Retinal pigment epithelial cell (primary cell): ENCODE results near the gene NR5A2.

Experiments used
- DNase-seq: peaks from one replicate; pipeline ENCODE4 v3.0.0-alpha.2; 2010; ENCODE audit warnings: low read depth
- H3K4me3 ChIP-seq: 2 replicates; pipeline ENCODE4 v1.5.1; 2011; ENCODE audit warnings: mild to moderate bottlenecking, low read length, control low read depth, moderate library complexity
- TF ChIP-seq, protein P1 (sequence below): conservative IDR thresholded peaks from 2 replicates; pipeline ENCODE4 v1.5.1; 2011; ENCODE audit warnings: low read depth, low read length, control low read depth, inconsistent platforms

The NR5A2 gene

DNA sequence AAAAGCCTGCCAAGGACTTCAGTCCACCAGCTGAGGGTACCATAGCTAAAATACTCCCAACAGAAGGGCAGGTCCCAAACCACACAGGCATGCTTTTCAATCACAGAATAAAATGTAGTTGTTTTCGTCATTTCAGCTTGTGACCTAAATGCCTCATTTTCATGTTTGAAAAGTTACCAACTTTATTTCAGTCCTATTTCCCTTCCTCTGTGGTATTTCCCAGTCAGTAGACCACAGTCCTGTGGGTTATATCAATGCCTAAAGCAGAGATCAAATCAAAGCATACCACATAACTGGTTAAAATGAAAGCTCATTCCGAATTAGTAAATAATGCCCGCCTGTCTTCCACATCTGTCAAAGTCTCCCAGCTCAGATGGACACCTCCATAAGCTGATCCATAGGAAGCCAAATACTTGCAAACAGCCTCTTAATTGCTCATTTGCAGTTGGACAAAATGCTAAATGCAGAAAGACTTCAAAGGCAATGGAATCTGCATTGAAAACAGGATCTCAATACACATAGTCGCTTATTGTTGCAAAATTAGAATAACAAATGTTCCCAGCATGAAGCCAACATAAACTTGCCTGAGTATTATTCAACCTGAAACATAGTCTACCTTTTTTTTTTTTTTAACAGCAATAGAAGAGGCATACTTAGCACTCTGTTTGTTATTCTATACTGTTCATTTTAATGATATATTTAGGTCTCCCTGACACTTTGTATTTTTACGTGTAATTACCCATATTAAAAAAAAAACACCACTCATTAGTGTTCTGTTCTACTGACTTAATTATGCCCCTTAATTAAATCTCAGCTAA, 53.9 kb downstream of the NR5A2 start:
- TF ChIP-seq, protein P1, sequence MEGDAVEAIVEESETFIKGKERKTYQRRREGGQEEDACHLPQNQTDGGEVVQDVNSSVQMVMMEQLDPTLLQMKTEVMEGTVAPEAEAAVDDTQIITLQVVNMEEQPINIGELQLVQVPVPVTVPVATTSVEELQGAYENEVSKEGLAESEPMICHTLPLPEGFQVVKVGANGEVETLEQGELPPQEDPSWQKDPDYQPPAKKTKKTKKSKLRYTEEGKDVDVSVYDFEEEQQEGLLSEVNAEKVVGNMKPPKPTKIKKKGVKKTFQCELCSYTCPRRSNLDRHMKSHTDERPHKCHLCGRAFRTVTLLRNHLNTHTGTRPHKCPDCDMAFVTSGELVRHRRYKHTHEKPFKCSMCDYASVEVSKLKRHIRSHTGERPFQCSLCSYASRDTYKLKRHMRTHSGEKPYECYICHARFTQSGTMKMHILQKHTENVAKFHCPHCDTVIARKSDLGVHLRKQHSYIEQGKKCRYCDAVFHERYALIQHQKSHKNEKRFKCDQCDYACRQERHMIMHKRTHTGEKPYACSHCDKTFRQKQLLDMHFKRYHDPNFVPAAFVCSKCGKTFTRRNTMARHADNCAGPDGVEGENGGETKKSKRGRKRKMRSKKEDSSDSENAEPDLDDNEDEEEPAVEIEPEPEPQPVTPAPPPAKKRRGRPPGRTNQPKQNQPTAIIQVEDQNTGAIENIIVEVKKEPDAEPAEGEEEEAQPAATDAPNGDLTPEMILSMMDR = no peak
- no peak for DNase-seq
- H3K4me3 ChIP-seq = no peak overlapping the region

DNA sequence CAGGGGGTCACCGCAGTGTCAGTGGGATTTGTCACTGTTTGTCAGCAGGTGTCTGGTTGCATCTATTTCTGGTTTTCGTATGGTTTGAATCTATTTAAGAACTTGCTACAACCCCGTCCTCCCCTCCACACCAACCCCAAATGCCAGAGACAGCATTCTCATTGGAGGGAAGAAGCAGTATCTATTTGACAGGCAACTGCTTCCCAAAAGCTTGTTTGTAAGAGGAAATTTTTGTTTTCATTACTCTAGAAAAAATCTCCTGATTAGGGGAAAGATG, 54.4 kb downstream of the NR5A2 start:
- TF ChIP-seq, protein P1 = no peak
- no peak for DNase-seq
- no peak overlapping the region for H3K4me3 ChIP-seq

DNA sequence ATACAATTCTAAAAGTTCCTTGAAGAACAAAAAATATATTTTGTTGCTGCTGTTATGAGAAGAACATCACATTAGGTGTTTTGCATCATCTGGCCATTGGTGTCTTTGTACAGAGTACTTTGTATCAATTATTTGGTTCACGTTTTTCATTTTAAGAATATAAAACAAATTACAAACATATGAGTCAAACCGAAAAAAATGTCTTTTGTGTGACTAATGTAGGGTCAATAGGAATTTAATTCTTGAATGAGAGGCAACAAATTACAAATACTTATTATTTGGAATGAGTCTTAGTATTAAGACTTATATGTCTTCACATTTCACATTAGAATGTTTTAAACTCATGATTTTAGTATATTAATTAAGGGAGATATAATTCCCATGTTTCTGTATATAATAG, 54.8 kb downstream of the NR5A2 start:
- no peak for DNase-seq
- TF ChIP-seq, protein P1 = no peak
- H3K4me3 ChIP-seq = no peak overlapping the region

DNA sequence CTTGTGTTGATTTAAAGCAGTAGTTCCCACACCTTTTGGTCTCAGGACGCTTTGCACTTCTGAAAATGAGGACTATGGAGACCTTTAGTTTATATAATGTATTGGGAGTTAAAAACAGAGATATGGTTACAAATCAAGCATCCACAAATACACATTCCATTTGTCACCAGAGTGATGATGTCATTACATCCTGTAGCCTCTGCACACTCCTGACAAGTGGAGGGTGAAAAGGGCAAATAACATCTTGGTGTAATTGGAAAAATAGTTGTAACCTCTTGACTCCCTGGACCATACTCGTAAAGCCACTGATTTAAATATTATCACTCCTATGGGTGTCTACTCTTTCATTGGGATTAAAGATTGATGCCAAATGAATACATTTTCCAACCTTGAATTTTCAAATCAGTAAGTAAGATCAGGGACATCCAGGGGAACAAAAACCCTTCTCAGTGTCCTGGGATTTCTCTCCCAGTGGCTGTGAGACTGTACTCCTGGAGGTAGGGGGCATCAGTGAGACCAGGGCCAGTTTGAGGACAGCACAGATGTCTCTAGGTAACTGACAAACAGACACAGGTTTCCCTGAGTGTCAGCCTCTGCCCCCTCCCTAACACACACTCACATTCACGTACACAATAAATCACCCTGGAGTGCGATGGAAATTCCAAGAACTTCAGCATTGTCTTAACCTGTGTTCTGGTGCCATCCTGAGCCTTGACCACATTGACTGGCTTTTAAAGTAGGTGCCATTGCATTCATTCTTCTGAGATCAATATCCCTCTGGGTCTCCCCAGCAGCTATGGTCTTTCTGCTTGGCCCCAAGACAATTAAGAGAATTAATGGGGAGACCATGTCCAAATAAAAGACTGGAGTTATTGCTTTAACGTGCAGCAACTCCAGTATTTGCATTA, 63.0 kb downstream of the NR5A2 start:
- no peak overlapping the region for H3K4me3 ChIP-seq
- TF ChIP-seq, protein P1 = peak; percentile 40
- DNase-seq = peak; percentile 4

DNA sequence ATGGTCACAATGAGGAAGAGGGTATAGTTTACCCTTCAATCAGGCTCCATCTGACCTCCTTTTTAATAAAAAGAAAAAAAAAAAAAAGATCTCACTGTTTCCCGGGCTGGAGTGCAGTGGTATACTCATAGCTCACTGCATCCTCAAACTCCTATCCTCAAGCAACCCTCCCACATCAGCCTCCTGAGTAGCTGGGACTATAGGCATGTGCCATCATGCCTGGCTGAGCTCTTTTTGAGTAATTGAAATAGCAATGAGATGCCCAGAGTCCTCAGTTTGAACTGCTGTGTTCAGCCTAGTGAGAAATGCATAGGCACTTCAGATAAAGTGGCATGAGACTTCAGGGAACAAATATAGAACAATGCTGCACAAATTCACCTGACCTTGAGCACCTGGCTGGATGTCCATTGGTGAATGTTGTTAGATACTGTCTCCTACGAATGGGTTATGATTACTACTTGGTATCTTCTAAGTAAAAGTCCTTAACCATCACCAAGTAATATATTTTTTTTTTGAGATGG, 67.6 kb downstream of the NR5A2 start:
- no peak overlapping the region for H3K4me3 ChIP-seq
- TF ChIP-seq, protein P1 = no peak
- DNase-seq = no peak

DNA sequence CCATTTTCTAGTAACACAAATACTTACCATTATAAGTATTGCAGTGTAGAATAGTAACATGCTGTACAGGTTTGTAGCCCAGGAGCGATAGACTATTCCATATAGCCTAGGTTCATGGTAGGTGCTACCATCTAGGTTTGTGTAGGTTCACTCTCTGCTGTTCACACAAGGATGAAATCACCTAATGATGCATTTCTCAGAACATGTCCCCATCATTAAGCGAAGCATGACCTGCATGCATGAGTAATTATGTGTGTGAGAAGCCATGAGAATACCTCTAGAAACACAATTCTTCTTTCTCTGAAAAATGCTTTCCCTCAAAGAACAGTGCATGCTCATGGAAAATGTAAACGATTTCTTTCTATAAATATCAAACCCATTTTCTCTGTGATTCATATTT, 69.3 kb downstream of the NR5A2 start:
- no peak for DNase-seq
- TF ChIP-seq, protein P1 = no peak

More for the DNA sequence above, 69.3 kb downstream of the NR5A2 start:
- H3K4me3 ChIP-seq = no peak overlapping the region
